Caco-2 (cell line): ENCODE data around the gene TBXAS1. TPM values are rescaled to one million over a fixed set of nuclear protein-coding genes. Genes with fewer than 3 reads are reported as not detected.

ENCODE experiments used
- BruUV-seq: library from RNA; stranded (reverse); fragments of 400-500 nt; replicated peaks from 2 replicates; lab custom pipeline; 2021; lab: Mats Ljungman, UMichigan
- CTCF ChIA-PET: fragments of 300-600 bp; sonication (Branson Sonifier 250); formaldehyde crosslinking; loops from one replicate; lab custom pipeline; 2022; ENCODE audit warnings: antibody characterized with exemption; lab: Charles Lee
- POLR2A ChIA-PET: fragments of 300-600 bp; sonication (Branson Sonifier 250); formaldehyde crosslinking; loops from one replicate; lab custom pipeline; 2022; ENCODE audit warnings: antibody characterized with exemption; lab: Charles Lee
- DNase-seq, 2 experiments: peaks; one replicate each; pipeline versions ENCODE4 v3.0.0 to v3.0.0-alpha.2; 2020 to 2022
- H3K27me3 ChIP-seq: replicated peaks from 2 replicates; pipeline ENCODE4 v1.6.0; 2011; ENCODE audit warnings: low read length; ENCODE audit not compliant: control insufficient read depth, insufficient read depth
- H3K36me3 ChIP-seq: 2 replicates; pipeline ENCODE4 v1.5.1; 2011; ENCODE audit warnings: low read length; ENCODE audit not compliant: control insufficient read depth, insufficient read depth
- H3K4me1 ChIP-seq: fragments of 250-450 bp; sonication (Bioruptor Pico); 2 replicates; pipeline ENCODE4 v1.5.1; 2020; ENCODE audit warnings: mild to moderate bottlenecking
- H3K4me3 ChIP-seq: 2 replicates; pipeline ENCODE4 v1.5.1; 2011; ENCODE audit warnings: low read depth, mild to moderate bottlenecking, control low read depth, low read length
- H3K9me3 ChIP-seq: fragments of 250-450 bp; sonication (Bioruptor Pico); 2 replicates; pipeline ENCODE4 v1.5.1; 2020; ENCODE audit warnings: mild to moderate bottlenecking, moderate library complexity
- H3K27ac Mint-ChIP-seq: one replicate; pipeline ENCODE4 v1.8.0; 2022; ENCODE audit warnings: mixed read lengths; ENCODE audit not compliant: unreplicated experiment
- H3K27me3 Mint-ChIP-seq: one replicate; pipeline ENCODE4 v1.8.0; 2022; ENCODE audit warnings: mixed read lengths; ENCODE audit not compliant: insufficient read depth, unreplicated experiment
- H3K36me3 Mint-ChIP-seq: one replicate; pipeline ENCODE4 v1.8.0; 2022; ENCODE audit warnings: mild to moderate bottlenecking, mixed read lengths; ENCODE audit not compliant: insufficient read depth, unreplicated experiment
- H3K4me1 Mint-ChIP-seq: one replicate; pipeline ENCODE4 v1.8.0; 2022; ENCODE audit warnings: low read depth, mixed read lengths; ENCODE audit not compliant: unreplicated experiment
- H3K4me3 Mint-ChIP-seq: one replicate; pipeline ENCODE4 v1.8.0; 2022; ENCODE audit warnings: mild to moderate bottlenecking, moderate library complexity, mixed read lengths; ENCODE audit not compliant: unreplicated experiment
- H3K9me3 Mint-ChIP-seq: one replicate; pipeline ENCODE4 v1.8.0; 2022; ENCODE audit warnings: mixed read lengths; ENCODE audit not compliant: unreplicated experiment
- CTCF ChIP-seq, 2 experiments: fragments of 200-600 bp in 1 of 2; IDR thresholded peaks; 1 replicate in 1 of 2; 2 replicates in 1 of 2; pipeline versions ENCODE4 v1.5.1 to v1.8.0; 2011 to 2022; ENCODE audit warnings: antibody characterized with exemption in 1 of 2, control low read depth in 1 of 2, inconsistent platforms in 1 of 2, low read depth in 1 of 2, low read length in 1 of 2, mild to moderate bottlenecking in 1 of 2, moderate library complexity in 1 of 2; ENCODE audit not compliant: insufficient read depth in 1 of 2, severe bottlenecking in 1 of 2, unreplicated experiment in 1 of 2
- intact Hi-C: fragments of 100-400 bp; cut with micrococcal nuclease; formaldehyde crosslinking; loops from one replicate; pipeline ENCODE4 v1.10.0; 2022; ENCODE audit not compliant: unreplicated experiment
- total RNA-seq: library from RNA; stranded (reverse); gene quantifications from 2 replicates; pipeline ENCODE4 v1.2.3, GENCODE V29; 2022

TBXAS1 gene
- total RNA-seq, 1 experiment from 2014 or later, result 1.6 TPM

- no peaks in the 10 kb centered on the region for H3K36me3 Mint-ChIP-seq
- no peak for TF ChIP-seq CTCF (IDR thresholded peaks at IDR 0.05; ENCODE audit: insufficient read depth in 1 of 2, low read depth in 1 of 2, low read length in 1 of 2, severe bottlenecking in 1 of 2, unreplicated experiment in 1 of 2)
- peaks cover 19% of the 10 kb centered on the region for H3K9me3 Mint-ChIP-seq
- no TSS peak for BruUV-seq
- ChIA-PET CTCF (no interaction called here), POLR2A (interaction anchor here (0.7 kb wide), 1 partner anchor 21 kb away, joined by 4 read pairs; the partner anchor contains the start of gene TBXAS1)
- no peak overlapping the region for H3K27ac Mint-ChIP-seq
- H3K4me3 Mint-ChIP-seq, result no peak overlapping the region
- H3K36me3 ChIP-seq, result no peaks in the 10 kb centered on the region
- H3K4me1 ChIP-seq, result no peaks in the 10 kb centered on the region
- H3K27me3 ChIP-seq, result no peaks in the 10 kb centered on the region
- intact Hi-C loops, result no loop called here
- no peak overlapping the region for H3K4me3 ChIP-seq
- H3K4me1 Mint-ChIP-seq, result no peaks in the 10 kb centered on the region
- peaks cover 10% of the 10 kb centered on the region; the same call in 1 of the 2 replicates for H3K9me3 ChIP-seq
- no peak for DNase-seq
- H3K27me3 Mint-ChIP-seq, result peaks cover 5% of the 10 kb centered on the region
Measured at GRCh38 chr7:139808427-139808826, 20.6 kb upstream of the TBXAS1 start.

- TF ChIP-seq CTCF (IDR thresholded peaks at IDR 0.05; ENCODE audit: insufficient read depth in 1 of 2, low read depth in 1 of 2, low read length in 1 of 2, severe bottlenecking in 1 of 2, unreplicated experiment in 1 of 2), result no peak
- H3K4me1 ChIP-seq, result no peaks in the 10 kb centered on the region
- ChIA-PET CTCF (no interaction called here), POLR2A (interaction anchor here (0.7 kb wide), 1 partner anchor 20 kb away, joined by 4 read pairs; the partner anchor contains the start of gene TBXAS1)
- no peaks in the 10 kb centered on the region for H3K36me3 ChIP-seq
- H3K4me3 ChIP-seq, result no peak overlapping the region
- intact Hi-C loops, result no loop called here
- peaks cover 19% of the 10 kb centered on the region for H3K9me3 Mint-ChIP-seq
- no peak overlapping the region for H3K27ac Mint-ChIP-seq
- peaks cover 5% of the 10 kb centered on the region; the same call in 1 of the 2 replicates for H3K9me3 ChIP-seq
- no peak for DNase-seq
- H3K36me3 Mint-ChIP-seq, result no peaks in the 10 kb centered on the region
- peaks cover 5% of the 10 kb centered on the region for H3K27me3 Mint-ChIP-seq
- no peaks in the 10 kb centered on the region for H3K4me1 Mint-ChIP-seq
- H3K27me3 ChIP-seq, result no peaks in the 10 kb centered on the region
- BruUV-seq, result no TSS peak
- no peak overlapping the region for H3K4me3 Mint-ChIP-seq
Measured at GRCh38 chr7:139808846-139809442, 20.1 kb upstream of the TBXAS1 start.

- no peaks in the 10 kb centered on the region for H3K4me1 ChIP-seq
- no peak overlapping the region for H3K4me3 ChIP-seq
- Mint-ChIP-seq H3K36me3 (no peaks in the 10 kb centered on the region), H3K27ac (no peak overlapping the region), H3K9me3 (peaks cover 26% of the 10 kb centered on the region), H3K27me3 (peaks cover 5% of the 10 kb centered on the region), H3K4me1 (no peaks in the 10 kb centered on the region), H3K4me3 (no peak overlapping the region)
- H3K36me3 ChIP-seq, result no peaks in the 10 kb centered on the region
- intact Hi-C loops, result no loop called here
- H3K9me3 ChIP-seq, result no peaks in the 10 kb centered on the region
- CTCF ChIA-PET, result no interaction called here
- TF ChIP-seq CTCF (IDR thresholded peaks at IDR 0.05; ENCODE audit: insufficient read depth in 1 of 2, low read depth in 1 of 2, low read length in 1 of 2, severe bottlenecking in 1 of 2, unreplicated experiment in 1 of 2), result no peak
- no peaks in the 10 kb centered on the region for H3K27me3 ChIP-seq
- POLR2A ChIA-PET, result no interaction called here
- no peak for DNase-seq
- BruUV-seq, result no TSS peak
Measured at GRCh38 chr7:139811066-139811465, 18.0 kb upstream of the TBXAS1 start.
